Activated T-cell treated with anti-CD3 and anti-CD28 coated beads for 48 hours (primary cell): ENCODE measurements around the gene TMEM86B.

ENCODE experiments used
- DNase-seq: peaks from one replicate; pipeline ENCODE4 v3.0.0-alpha.2; 2020; ENCODE audit warnings: low read depth

The TMEM86B gene

GRCh38 chr19:55257461-55258420, 29.2 kb upstream of the TMEM86B start:
- peak; percentile 22 for DNase-seq

GRCh38 chr19:55256562-55257460, 28.2 kb upstream of the TMEM86B start:
- DNase-seq, result no peak

- peak; percentile 50 for DNase-seq
These were observed 27.3 kb upstream of the TMEM86B start for GRCh38 chr19:55255618-55256423.

GRCh38 chr19:55254625-55254977, 26.0 kb upstream of the TMEM86B start:
- DNase-seq, result no peak

- peak; percentile 48 for DNase-seq
These were observed 25.5 kb upstream of the TMEM86B start for GRCh38 chr19:55253842-55254624.

GRCh38 chr19:55252760-55253663, 24.4 kb upstream of the TMEM86B start:
- DNase-seq, result no peak

GRCh38 chr19:55251341-55252081, 22.9 kb upstream of the TMEM86B start:
- peak; percentile 38 for DNase-seq

GRCh38 chr19:55250262-55251036, 21.9 kb upstream of the TMEM86B start:
- no peak for DNase-seq

GRCh38 chr19:55249841-55250240, 21.3 kb upstream of the TMEM86B start:
- no peak for DNase-seq

GRCh38 chr19:55248704-55249103, 20.1 kb upstream of the TMEM86B start:
- no peak for DNase-seq

- no peak for DNase-seq
These were observed 19.7 kb upstream of the TMEM86B start for GRCh38 chr19:55248166-55248675.

GRCh38 chr19:55247621-55248099, 19.1 kb upstream of the TMEM86B start:
- no peak for DNase-seq

- no peak for DNase-seq
These were observed 18.2 kb upstream of the TMEM86B start for GRCh38 chr19:55246462-55247451.

GRCh38 chr19:55245236-55245904, 16.8 kb upstream of the TMEM86B start:
- DNase-seq, result no peak

- no peak for DNase-seq
These were observed 15.6 kb upstream of the TMEM86B start for GRCh38 chr19:55244004-55244680.

GRCh38 chr19:55242517-55242916, 14.0 kb upstream of the TMEM86B start:
- DNase-seq, result no peak
